GM18867 (cell line): ENCODE data around the gene RASSF10.

Experiments
- ATAC-seq: cut with Tn5 transposase; IDR thresholded peaks from one replicate; pipeline ENCODE4 v1.9.1; 2021; ENCODE audit warnings: mild to moderate bottlenecking, moderate library complexity; ENCODE audit not compliant: unreplicated experiment

RASSF10 gene

DNA sequence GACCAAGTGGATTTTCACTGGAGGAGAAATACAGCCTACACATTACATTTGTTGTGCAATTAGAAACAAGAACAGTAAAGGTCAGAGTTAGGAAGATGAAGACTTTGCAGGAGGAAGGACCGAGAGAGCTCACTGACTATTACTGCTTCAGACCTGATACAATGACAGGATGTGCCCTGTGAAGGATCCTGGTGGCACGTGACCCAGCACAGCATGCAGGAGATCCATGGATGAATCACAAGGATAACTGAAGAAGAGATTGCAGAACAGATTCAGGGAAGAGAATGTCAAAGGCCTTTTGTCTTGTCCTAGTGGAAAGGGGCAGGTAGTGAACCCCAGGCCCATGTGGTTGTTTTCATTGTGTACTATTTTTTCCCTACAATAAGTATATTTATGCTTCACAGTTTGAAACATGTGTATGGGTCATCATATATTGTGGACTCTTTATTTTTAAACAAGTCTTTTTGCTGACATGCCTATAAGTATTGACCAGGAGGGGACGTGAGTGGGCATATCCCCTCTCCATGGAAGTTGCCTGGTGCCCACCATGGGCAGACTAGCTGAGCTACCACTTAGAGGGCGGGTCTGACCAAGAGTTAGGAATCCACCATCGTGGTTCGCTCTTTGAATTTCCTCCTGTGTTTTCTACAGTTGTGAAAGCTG is 44.3 kb downstream of the RASSF10 start:
- ATAC-seq, result no peak

DNA sequence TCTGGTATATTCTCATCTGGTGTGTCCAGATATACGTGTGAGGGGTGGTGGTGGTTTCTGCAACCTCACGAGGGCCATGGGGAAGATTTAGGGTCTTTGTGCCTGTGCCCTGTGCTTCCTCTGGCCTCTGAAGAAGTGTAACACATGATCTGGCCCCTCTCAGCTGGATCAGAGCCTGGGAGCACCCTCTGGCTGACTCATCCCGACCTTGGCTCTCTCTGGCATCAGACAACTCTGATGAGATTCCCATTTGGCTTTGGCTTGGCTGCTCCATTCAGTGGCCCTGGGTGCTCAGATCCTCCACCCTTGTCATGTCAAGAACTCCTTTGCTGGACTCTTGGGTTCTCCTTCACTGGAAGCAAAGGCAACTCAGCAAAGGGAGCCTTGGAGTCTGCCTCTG is 45.2 kb downstream of the RASSF10 start:
- no peak for ATAC-seq

DNA sequence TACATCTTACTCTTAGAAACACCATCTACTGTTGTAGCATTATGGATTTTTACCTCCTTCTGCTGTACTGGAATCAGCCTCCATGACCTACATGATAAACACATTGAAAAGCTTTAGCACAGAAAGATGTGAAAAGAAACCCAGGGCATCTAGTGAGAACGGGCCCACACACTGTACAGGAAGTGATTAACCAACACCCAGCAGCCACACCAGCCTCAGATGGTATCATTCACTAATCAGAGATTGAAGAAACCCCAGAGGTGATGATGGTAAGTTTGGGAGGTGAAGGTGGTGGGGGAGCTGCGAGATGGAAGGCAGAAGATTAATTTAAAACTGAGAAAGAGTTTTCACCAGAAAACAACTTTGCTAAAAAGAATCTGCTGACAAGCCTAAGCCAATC is 46.1 kb downstream of the RASSF10 start:
- ATAC-seq, result no peak

DNA sequence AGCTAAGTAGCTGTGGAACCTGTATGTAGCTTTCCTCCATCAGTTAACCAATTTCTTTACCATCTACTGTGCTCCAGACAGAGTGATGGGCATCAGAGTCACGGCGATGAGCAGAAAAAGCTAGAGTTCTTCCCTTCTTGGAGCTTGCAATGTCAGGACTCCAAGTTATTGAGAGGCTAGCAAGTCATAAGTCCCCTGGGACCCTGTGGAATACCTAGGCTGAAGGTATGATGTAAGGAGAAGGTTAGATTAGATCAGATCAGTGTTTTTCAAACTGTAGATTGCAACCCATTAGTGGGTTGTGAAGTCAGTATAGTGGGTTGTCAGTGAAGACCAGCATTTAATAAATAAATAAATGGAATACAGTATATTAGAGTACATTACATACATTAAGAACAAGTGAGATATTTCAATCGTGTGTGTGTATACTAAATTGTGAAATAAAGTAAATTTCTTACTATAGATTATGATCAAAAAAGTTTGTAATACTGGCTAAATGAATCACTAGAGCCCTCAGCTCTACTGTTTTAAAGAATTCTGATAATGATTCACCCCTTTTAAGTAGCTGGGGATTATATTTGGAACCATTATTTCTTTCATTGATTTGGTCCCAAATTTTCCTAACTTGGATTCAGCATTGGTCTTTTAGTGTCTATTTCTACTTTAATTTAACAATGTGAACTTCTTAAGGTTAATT is 52.3 kb downstream of the RASSF10 start:
- ATAC-seq, result no peak
